PC-3 (cell line): Measurements from ENCODE around the gene AGPAT4.

ENCODE experiments used
- EZH2phosphoT487 ChIP-seq: fragments of 300-600 bp; sonication (generic); IDR thresholded peaks from 2 replicates; pipeline ENCODE4 v1.6.1; 2018; ENCODE audit warnings: mild to moderate bottlenecking, antibody characterized with exemption, low read length, borderline replicate concordance
- TF ChIP-seq, protein P1 (sequence below): fragments of 300-600 bp; sonication (generic); conservative IDR thresholded peaks from 2 replicates; pipeline ENCODE4 v1.5.1; 2017; ENCODE audit warnings: antibody characterized with exemption, low read depth, mild to moderate bottlenecking, low read length

DNA sequence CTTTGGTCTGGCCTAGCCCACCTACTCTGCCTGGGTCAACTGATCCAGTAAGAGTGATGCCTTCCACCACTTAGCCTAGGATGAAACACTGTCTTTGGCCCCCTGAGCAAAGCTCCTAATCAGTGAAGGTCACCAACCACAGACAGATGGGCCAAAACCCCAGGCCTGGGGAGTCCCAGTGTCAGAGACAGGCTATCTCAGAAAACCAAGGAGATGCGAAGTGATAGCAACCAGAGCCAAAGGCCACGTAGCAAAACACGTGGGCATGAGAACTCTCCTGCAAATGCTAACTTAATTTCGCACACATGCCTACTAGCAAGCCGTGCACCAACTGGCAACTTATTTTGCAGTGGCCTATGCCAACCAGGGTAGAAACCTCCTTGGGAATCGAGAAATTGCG is 29.1 kb downstream of the AGPAT4 start:
- no peak for TF ChIP-seq EZH2phosphoT487
- TF ChIP-seq, protein P1, sequence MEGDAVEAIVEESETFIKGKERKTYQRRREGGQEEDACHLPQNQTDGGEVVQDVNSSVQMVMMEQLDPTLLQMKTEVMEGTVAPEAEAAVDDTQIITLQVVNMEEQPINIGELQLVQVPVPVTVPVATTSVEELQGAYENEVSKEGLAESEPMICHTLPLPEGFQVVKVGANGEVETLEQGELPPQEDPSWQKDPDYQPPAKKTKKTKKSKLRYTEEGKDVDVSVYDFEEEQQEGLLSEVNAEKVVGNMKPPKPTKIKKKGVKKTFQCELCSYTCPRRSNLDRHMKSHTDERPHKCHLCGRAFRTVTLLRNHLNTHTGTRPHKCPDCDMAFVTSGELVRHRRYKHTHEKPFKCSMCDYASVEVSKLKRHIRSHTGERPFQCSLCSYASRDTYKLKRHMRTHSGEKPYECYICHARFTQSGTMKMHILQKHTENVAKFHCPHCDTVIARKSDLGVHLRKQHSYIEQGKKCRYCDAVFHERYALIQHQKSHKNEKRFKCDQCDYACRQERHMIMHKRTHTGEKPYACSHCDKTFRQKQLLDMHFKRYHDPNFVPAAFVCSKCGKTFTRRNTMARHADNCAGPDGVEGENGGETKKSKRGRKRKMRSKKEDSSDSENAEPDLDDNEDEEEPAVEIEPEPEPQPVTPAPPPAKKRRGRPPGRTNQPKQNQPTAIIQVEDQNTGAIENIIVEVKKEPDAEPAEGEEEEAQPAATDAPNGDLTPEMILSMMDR: no peak
